HG02884 (cell line): ENCODE measurements around the gene COL6A3.
"Not testable (repeated sequence)": the region's sequence is repeated elsewhere in the genome, so short reads cannot be mapped to it uniquely, and the experiment has no call there.

Experiments used
- ATAC-seq: cut with Tn5 transposase; IDR thresholded peaks from one replicate; pipeline ENCODE4 v1.9.1; 2021; ENCODE audit warnings: mild to moderate bottlenecking, moderate library complexity; ENCODE audit not compliant: unreplicated experiment

COL6A3 gene

GRCh38 chr2:237390235-237390634 is 23.7 kb downstream of the COL6A3 start:
- no peak for ATAC-seq

- ATAC-seq, result no peak
Measured at GRCh38 chr2:237389831-237390230, 24.1 kb downstream of the COL6A3 start.

- no peak for ATAC-seq
Measured at GRCh38 chr2:237388036-237388435, 25.9 kb downstream of the COL6A3 start.

GRCh38 chr2:237384672-237385020 is 29.3 kb downstream of the COL6A3 start:
- ATAC-seq, result no peak

- ATAC-seq, result no peak
Measured at GRCh38 chr2:237383991-237384671, 29.8 kb downstream of the COL6A3 start.

- ATAC-seq, result no peak
Measured at GRCh38 chr2:237380768-237381167, 33.2 kb downstream of the COL6A3 start.

GRCh38 chr2:237379636-237380035 is 34.3 kb downstream of the COL6A3 start:
- ATAC-seq, result no peak

GRCh38 chr2:237378650-237379049 is 35.3 kb downstream of the COL6A3 start:
- no peak for ATAC-seq

- no peak for ATAC-seq
Measured at GRCh38 chr2:237374284-237375060, 39.5 kb downstream of the COL6A3 start.

GRCh38 chr2:237371856-237372255 is 42.1 kb downstream of the COL6A3 start:
- no peak for ATAC-seq

- ATAC-seq, result no peak
Measured at GRCh38 chr2:237365671-237366070, 48.3 kb downstream of the COL6A3 start.

GRCh38 chr2:237364655-237365054 is 49.3 kb downstream of the COL6A3 start:
- ATAC-seq, result no peak

GRCh38 chr2:237361194-237362004 is 52.6 kb downstream of the COL6A3 start:
- no peak for ATAC-seq

- no peak for ATAC-seq
Measured at GRCh38 chr2:237359894-237360780, 53.8 kb downstream of the COL6A3 start.

- ATAC-seq, result no peak
Measured at GRCh38 chr2:237359518-237359840, 54.5 kb downstream of the COL6A3 start.

- no peak for ATAC-seq
Measured at GRCh38 chr2:237358721-237359517, 55.0 kb downstream of the COL6A3 start.

GRCh38 chr2:237355701-237356100 is 58.3 kb downstream of the COL6A3 start:
- ATAC-seq, result no peak

GRCh38 chr2:237354892-237355291 is 59.1 kb downstream of the COL6A3 start:
- ATAC-seq, result no peak

- not testable (repeated sequence) for ATAC-seq
Measured at GRCh38 chr2:237354172-237354571, 59.8 kb downstream of the COL6A3 start.

- ATAC-seq, result no peak
Measured at GRCh38 chr2:237353215-237353614, 60.7 kb downstream of the COL6A3 start.
